Coronary artery (tissue), 2 donors: ENCODE results near the gene SLC25A39.

ENCODE experiments used
- DNase-seq: peaks from one replicate; pipeline ENCODE4 v3.0.0-alpha.2; 2017; ENCODE audit warnings: low spot score
- H3K27ac ChIP-seq, 2 donors: fragments of 200-600 bp; sonication (generic); one replicate each; pipeline ENCODE4 v1.5.1; 2016 to 2019
- H3K4me3 ChIP-seq: fragments of 200-600 bp; sonication (generic); 2 replicates; pipeline ENCODE4 v1.5.1; 2016; ENCODE audit warnings: mild to moderate bottlenecking, moderate library complexity
- TF ChIP-seq, protein P1 (sequence below): fragments of 200-600 bp; sonication (generic); IDR thresholded peaks from one replicate; pipeline ENCODE4 v1.5.1; 2019; ENCODE audit warnings: antibody characterized with exemption

Gene SLC25A39

DNA sequence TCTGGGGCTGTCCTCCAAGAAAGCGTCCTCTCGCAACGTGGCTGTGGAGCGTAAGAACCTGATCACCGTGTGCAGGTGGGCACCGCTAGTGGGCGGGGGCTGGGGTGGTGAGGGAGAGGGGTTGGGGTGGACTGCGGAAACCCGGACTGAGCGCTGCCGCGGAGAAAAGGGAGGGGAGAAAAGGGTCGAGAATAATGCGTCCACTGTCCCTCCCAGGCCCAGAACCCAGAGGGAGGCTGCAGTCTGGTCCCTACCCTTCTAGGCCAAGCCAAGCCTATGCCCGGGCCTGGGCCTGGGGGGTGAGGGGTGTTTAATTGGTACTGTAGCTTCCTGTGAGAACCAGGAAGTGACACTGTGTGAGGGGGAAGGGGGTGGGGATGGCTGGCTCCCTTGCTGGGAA lies 15.8 kb downstream of the SLC25A39 start:
- TF ChIP-seq, protein P1, sequence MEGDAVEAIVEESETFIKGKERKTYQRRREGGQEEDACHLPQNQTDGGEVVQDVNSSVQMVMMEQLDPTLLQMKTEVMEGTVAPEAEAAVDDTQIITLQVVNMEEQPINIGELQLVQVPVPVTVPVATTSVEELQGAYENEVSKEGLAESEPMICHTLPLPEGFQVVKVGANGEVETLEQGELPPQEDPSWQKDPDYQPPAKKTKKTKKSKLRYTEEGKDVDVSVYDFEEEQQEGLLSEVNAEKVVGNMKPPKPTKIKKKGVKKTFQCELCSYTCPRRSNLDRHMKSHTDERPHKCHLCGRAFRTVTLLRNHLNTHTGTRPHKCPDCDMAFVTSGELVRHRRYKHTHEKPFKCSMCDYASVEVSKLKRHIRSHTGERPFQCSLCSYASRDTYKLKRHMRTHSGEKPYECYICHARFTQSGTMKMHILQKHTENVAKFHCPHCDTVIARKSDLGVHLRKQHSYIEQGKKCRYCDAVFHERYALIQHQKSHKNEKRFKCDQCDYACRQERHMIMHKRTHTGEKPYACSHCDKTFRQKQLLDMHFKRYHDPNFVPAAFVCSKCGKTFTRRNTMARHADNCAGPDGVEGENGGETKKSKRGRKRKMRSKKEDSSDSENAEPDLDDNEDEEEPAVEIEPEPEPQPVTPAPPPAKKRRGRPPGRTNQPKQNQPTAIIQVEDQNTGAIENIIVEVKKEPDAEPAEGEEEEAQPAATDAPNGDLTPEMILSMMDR, result no peak
- Histone ChIP-seq H3K4me3 (peak overlapping the region; percentile 72), H3K27ac (no peak overlapping the region)
- DNase-seq, result no peak

DNA sequence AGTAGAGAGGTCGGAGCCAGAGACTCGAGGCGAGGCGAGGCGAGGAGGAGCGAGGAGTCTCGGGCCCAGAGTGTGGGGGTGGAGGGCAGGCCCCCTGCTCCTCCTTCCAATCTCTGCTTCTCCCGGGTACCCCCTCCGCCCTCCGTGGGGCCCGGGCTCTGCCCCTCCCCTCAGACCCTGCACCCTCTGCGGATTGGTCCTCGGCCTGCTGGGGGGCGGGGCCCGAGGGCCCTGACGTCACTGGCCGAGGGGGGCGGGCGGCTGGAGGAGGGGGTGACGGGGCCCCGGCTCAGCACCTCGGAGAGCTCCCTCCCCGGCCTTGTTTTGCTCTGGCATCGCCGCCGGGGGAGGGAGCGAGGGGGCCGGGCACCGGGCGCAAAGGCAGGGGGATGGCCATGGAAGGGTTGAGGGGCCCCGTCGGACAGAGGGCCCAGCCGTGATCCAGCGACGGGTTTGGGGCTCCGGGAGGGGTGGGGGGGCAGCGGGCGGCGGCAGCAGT lies 16.3 kb downstream of the SLC25A39 start, which contains the start of gene RUNDC3A:
RUNDC3A (plus strand) TSS at position 282 of the 499 bp plus-strand sequence. CDS start 232 bp downstream, outside the sequence.
- TF ChIP-seq, protein P1, result no peak
- Histone ChIP-seq H3K27ac (peak within 1 kb of the TSS in 1 of 2 donors; percentile 37), H3K4me3 (peak within 1 kb of the TSS; percentile 72)
- DNase-seq, result no peak

DNA sequence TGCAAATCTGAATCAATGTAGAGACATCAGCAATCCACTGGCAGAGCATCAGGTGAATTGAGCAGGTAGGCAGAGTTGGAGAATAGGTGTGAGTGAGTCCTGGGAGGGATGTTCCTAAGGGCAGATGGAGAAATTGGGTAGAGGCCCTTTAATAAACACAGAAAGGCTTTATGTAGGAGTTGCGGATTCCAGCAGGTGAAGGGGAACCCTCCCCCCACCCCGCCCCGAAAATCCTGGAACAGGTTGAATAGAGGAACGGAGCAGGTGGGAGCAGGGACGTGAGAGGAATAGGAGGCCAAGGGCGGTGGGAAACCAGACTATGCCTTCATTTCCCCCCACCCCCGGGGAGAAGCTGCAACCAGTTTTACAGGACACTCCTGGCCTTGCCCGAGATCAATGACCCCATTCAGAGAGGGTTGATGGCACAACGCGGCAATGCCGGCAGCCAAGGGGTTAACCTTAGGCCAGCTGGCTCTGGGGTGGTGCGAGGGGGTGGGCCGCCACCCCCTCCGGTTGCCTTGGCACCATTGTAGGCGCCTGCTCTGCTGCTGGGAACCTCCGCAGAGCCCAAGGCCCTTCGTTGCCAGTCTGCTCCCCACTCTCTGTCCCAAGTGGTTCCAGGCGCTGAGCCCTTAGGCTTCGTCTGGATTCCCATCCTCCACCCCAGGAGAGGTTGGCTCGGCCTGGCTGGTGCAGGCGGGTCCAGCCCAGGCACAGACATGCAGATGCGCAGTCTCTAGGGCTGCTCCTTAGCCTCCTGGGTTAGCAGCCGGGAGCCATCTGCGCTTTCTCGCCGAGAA lies 17.0 kb downstream of the SLC25A39 start:
- TF ChIP-seq, protein P1, result no peak
- H3K27ac ChIP-seq, result no peak overlapping the region
- peak overlapping the region; percentile 72 for H3K4me3 ChIP-seq
- DNase-seq, result no peak

DNA sequence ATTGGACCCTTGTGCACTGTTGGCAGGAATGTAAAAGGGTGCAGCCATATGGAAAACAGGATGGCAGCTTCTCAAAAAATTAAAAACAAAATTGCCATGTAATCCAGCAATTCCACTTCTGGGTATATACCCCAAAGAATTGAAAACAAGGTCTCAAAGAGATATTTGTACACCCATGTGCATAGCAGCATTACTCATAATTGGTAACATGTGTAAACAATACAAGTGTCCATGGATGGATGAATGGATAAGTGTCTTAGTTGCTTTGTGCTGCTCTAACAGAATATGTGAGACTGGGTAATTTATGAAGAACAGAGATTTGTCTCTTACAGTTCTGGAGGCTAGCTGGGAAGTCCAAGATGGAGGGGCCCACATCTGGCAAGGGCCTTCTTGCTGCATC lies 20.0 kb downstream of the SLC25A39 start:
- TF ChIP-seq, protein P1, result no peak
- no peak for DNase-seq
- Histone ChIP-seq H3K4me3 (no peak overlapping the region), H3K27ac (no peak overlapping the region)

DNA sequence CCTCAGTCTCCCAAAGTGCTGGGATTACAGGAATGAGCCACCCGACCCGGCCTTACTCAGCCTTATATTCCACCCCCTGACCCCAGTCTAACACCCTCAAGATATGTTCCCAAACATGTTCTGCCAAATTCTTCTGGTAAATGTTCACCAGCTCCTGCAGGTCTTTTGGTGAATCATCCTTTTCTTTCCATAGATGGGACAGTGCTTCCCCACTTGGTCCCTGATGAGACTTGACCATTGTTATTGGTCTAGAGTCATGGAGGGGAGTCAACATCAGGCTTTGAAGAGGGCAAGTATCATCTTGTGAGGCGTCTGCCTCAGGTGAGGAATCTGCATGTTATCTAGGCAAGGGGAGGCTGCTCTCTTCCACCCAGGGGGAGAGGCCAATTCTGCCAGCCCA lies 26.6 kb downstream of the SLC25A39 start:
- TF ChIP-seq, protein P1, result no peak
- DNase-seq, result no peak
- H3K27ac ChIP-seq, result no peak overlapping the region
- H3K4me3 ChIP-seq, result no peak overlapping the region

DNA sequence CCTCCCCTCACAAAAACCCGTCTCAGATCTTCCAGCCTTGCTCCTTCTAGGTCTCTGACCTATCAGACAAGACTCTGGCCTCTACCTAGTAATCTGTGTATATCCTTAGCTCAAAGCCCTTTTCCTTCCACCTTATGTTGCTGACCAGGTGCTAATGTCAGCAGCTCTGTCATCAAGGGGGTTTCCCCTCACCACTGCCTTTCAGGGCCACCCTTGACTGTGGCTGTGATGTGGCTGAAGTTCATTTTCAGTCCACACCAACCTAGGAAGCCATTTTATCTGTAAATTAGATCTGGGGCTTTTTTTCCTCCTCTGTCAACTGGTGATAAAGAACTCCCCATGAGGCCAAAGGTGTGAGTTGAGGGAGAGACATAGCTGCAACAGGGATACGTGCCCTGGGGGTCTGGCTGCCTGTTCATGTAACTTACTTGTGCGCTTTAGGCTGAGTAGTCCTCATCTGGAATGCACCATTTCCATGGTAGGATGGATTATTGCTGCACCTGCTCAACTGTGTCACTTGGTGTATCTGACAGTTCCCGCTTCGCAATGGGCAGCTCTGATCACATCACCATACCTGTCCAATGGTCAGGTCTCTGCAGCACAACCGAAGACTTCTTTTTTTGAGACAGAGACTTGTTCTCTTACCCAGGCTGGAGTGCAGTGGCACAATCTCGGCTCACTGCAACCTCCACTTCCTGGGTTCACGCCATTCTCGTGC lies 31.0 kb downstream of the SLC25A39 start:
- DNase-seq, result no peak
- TF ChIP-seq, protein P1, result no peak
- no peak overlapping the region for H3K4me3 ChIP-seq
- H3K27ac ChIP-seq, result no peak overlapping the region
